HG02981 (cell line): ENCODE measurements around the gene AIPL1.

ENCODE experiments used
- ATAC-seq: cut with Tn5 transposase; IDR thresholded peaks from one replicate; pipeline ENCODE4 v1.9.1; 2021; ENCODE audit warnings: mild to moderate bottlenecking, moderate library complexity; ENCODE audit not compliant: unreplicated experiment

Gene AIPL1

DNA sequence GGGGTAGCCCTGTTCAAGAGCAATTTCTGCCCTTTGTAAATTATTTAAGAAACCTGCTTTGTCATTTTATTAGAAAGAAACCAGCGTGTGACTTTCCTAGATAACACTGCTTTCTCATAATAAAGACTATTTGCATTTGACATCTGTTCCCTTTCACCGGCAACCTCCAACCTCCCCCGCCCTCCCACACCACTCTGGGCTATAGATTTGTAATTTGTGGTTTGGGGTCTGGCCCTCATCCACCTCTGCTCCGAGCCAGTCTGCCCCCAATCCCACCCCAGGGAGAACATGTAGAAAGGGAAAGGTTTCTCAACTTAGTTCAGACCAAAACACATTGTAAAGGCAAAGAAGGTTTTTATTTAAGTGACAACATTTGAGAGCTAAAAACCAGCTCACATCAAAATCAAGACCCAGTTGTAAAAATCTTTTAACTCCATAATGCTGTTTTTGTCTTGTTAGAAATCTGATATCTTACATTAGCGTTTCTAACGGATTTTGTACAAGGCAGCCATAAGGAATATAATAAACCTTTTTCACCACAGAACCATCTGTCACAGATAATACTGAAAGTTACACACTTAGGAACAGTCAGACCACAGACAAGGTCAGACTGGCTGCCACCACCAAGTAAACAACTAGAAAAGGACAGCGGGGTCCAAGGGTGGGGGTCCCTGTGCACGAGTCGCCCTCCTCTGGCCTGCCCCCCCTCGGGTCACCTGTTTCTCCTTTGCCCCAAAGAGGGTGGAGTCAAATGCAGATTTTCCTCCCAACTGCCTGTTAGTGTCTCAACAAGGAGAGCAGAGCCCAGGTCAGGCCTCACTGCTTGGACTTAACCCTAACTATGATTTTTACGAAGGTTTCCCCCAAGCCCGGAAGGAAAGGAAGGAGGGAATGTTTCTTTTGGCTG, 16.3 kb upstream of the AIPL1 start:
- ATAC-seq, result no peak

DNA sequence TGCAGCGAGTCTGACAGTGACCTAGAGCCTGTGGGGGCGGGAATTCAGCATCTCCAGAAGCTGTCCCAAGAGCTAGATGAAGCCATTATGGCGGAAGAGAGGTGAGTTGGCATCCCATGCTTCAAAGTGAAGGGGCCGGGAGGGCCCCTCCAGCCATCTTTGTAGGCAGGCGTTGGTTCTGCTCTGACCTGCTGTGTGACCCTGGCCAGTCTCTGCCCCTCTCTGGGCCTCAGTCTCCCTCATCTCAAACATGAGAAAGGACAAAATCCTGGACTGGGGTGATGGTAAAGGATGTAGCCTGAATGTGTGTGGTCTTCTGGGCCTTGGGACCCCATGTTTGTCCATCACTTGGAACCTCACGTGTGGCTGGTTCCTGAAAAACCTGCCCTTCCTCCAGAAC, 14.4 kb upstream of the AIPL1 start:
- ATAC-seq, result no peak

DNA sequence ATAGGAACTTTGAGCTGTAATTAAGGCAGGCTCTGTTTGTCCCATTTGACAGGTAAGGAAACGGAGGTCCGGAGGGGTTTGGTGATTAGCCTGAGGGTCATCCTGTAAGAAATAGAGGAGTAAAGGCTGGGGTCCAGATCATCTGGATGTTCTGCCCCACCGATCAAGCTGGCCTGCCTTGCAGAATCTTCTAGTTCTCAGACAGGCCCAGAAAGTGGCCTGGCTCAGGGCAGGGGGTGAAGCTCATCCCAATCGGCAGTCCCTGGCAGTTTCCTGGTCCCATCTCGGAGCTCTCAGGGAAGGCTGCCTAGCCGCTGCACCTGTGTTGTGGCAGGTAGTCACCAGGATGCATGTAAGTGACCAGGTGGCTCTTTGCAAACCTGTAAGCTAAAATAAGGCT, 13.6 kb upstream of the AIPL1 start:
- ATAC-seq, result no peak

- ATAC-seq, result no peak
These were observed 11.7 kb upstream of the AIPL1 start for GRCh38 chr17:6446516-6447100.

DNA sequence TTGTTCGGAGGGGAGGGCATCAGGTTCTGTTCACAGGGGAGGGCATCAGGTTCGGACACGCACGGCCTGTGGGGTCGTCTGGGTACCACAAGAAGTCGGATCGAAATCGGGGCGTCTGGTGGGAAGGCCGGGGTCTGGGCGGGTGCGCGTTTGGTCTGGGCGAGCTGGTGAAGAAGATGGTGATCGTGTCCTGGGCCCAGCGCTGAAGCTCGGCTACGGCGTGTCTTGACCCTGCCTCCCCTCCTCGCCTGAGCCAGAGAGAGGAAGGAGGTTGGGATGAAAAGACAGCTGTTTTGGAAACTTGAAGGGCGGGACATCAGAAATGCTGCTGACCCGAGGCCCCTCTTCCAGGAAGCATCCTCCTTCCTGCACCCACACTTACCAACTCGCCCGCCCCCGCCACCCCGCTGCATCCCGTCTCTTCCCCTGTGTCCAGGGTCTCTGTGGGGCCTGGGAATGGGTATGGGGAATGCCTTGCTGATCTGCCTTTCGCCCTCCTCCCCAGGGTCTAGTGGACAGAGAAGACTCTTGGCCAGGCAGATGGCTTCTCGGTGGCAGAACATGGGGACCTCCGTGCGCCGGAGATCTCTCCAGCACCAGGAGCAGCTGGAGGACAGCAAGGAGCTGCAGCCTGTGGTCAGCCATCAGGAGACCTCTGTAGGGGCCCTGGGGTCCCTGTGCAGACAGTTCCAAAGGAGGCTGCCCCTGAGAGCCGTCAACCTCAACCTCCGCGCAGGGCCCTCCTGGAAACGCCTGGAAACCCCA, 9.8 kb upstream of the AIPL1 start:
- ATAC-seq, result no peak

- peak; percentile 78 for ATAC-seq
These were observed 9.0 kb upstream of the AIPL1 start, which contains the start of gene PIMREG for GRCh38 chr17:6443692-6444570. Gene PIMREG, plus strand, starts transcription at chr17:6444455. Its CDS starts 656 bp downstream, at chr17:6445111.

DNA sequence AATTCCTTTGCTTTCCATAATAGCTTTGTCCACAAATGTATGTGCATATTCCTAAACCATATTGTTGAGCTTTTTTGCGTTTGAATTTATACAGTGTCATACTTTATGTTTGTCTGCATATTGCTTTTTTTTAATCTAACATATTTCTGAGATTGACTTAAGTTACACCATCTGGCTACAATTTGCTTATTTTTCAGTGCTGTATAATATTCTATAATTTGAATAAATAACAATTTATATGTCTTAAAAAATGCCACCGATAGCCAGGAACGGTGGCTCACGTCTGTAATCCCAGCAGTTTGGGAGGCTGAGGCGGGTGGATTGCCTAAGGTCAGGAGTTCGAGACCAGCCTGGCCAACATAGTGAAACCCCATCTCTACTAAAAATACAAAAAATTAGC, 7.9 kb upstream of the AIPL1 start:
- no peak for ATAC-seq

DNA sequence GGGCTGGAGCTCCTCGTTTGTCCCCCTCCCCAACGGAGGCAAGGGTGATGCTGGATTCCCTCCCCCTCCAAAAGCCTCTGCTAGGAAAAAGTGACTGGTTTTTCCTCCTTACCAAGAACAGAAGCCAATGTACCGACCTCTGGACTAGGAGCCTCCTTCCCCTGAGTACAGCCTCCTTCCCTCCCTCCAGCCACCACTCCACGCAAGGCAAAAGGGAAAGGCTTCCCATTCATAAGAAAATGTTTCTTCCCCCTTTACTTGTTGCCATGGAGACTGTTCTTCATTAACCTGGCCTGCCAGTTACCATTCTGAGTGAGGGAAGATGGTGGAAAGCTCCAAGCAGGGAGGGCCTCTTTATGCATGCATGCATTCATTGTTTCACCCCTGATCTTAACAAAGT, 5.0 kb upstream of the AIPL1 start:
- ATAC-seq, result no peak

GRCh38 chr17:6437956-6438355, 3.0 kb upstream of the AIPL1 start:
- no peak for ATAC-seq

GRCh38 chr17:6437466-6437865, 2.5 kb upstream of the AIPL1 start:
- no peak for ATAC-seq

DNA sequence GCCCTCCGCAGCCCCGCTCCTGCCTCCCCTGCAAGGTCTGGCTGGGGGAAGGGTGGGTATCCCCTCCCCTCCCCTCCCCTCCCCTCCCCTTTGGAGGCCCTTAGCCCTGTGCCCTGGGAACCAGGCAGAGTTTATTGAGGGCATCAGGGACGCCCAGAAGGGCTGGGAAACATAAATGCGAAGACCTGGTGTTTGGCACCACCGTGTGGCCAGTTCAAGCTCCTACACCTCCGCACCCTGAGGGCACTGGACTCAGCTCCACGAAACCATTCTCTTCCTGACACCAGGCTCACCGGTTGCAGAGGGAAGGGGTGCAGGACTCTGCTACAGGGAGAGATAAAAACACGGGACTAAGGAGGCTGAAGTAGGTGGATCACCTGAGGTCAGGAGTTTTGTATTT, 1.0 kb upstream of the AIPL1 start:
- no peak for ATAC-seq

GRCh38 chr17:6430769-6431168, 4.2 kb downstream of the AIPL1 start:
- no peak for ATAC-seq

- ATAC-seq, result no peak
These were observed 5.7 kb downstream of the AIPL1 start for GRCh38 chr17:6429266-6429665.

DNA sequence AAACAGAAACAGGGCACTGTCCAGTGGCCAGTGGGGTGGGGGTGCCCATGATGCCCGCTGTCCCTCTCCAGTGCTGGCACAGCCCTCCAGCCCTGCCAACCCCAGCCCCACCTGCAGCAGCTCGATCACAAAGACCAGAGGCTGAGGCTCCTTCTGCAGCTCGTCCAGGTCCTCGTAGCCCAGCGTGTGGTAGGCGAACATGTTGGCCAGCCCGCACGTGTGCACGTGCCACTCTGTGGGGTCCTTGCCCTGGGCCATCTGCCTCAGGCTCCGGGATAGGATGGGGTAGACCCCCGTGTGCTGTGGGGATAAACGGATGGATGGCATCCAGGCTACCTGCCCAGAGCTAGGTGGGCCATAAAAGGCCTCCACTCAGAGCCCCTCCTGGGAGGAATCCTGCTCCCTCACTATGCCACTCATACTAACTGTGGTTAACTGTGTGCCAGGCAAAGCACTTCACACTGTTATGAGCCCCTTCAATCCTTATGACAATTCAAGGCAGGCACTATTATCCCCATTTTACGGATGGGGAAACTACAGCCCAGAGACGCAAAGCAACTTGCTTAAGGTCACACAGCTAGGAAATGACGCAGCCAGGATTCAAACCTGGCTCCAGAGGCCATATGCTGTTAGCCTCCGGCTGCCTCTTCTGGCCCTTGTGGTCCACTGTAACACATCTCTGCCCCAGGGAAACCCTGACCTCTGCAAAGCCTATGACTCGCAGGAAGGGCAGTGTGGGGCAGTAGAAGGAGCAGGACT, 6.5 kb downstream of the AIPL1 start:
- no peak for ATAC-seq

- ATAC-seq, result no peak
These were observed 7.6 kb downstream of the AIPL1 start for GRCh38 chr17:6427279-6427781.

DNA sequence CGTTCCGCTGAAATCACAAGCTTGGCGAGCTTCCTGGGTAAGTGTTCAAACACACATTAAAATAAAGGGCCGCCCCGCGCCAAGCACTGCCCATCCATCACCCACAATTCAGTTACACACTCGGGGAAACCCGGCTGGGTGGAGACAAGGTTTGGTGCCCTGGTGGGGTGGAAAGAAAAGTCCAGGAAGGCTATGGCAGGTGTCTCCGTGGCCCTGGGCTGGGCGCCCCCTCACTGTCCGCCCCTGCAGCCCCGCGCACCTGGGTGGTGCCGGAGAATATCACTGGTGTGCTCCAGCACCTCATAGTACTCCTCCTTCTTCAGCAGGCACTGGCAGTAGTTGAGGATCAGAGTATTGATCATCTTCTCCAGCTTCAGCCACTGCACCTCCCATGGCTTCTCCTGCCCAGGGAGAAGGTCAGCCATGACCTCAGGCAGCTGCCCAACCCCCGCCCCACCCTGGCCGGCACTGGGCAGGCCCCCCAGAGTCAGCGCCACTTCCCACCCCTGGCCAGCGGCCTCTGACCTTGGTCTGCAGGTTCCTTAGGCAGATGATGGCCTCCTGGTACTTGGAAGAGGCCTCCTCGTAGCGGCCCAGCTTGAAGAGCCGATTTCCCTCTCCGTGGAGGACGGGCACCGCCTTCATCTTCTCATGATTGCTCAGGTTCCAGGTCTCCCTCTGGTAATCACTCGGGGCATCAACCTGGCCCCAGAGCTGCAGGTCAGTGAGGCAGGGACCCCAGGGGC, 8.4 kb downstream of the AIPL1 start:
- no peak for ATAC-seq

GRCh38 chr17:6425407-6425806, 9.5 kb downstream of the AIPL1 start:
- ATAC-seq, result no peak

- no peak for ATAC-seq
These were observed 11.0 kb downstream of the AIPL1 start for GRCh38 chr17:6423931-6424330.

GRCh38 chr17:6422654-6423241, 12.2 kb downstream of the AIPL1 start:
- ATAC-seq, result no peak
